HCT116 (cell line): Measurements from ENCODE around the gene ARCN1. TPM values are rescaled to one million over a fixed set of nuclear protein-coding genes. Genes with fewer than 3 reads are reported as not detected.
A peak's percentile ranks its signal among the peaks of the same experiment; 100 is the strongest.

Experiments used
- ATAC-seq: fragments of 200-7000 bp; cut with Tn5 transposase; 2 replicates; pipeline ENCODE4 v1.9.1; 2020; ENCODE audit warnings: mild to moderate bottlenecking, moderate library complexity
- BruUV-seq: library from RNA; stranded (reverse); fragments of 400-500 nt; replicated peaks from 2 replicates; lab custom pipeline; 2021; lab: Mats Ljungman, UMichigan
- CTCF ChIA-PET: fragments of 300-600 bp; sonication (Branson Sonifier 250); formaldehyde crosslinking; loops from one replicate; lab custom pipeline; 2021; ENCODE audit warnings: antibody characterized with exemption; lab: Charles Lee
- POLR2A ChIA-PET: fragments of 300-600, 350-600 bp; sonication (Branson Sonifier 250); formaldehyde crosslinking; loops from one replicate; lab custom pipeline; 2021; ENCODE audit warnings: antibody characterized with exemption; lab: Charles Lee
- RAD21 ChIA-PET, 2 experiments: fragments of 300-600 bp; sonication (Branson Sonifier 250); formaldehyde crosslinking; loops; one replicate each; lab custom pipeline; 2023; ENCODE audit warnings: low total read pairs in 2 of 2; ENCODE audit not compliant: uncharacterized antibody in 2 of 2, unreplicated experiment in 2 of 2, low non-redundant PET in 1 of 2; lab: Charles Lee
- DNase-seq: peaks from one replicate; pipeline ENCODE4 v3.0.0-alpha.2; 2010; ENCODE audit warnings: low read depth, low spot score
- H2AFZ ChIP-seq: fragments of 200-600 bp; shearing (Covaris generic), sonication (generic); 2 replicates; pipeline ENCODE4 v1.6.1; 2017; ENCODE audit warnings: low read depth, mixed run types, mixed read lengths, antibody characterized with exemption, low read length; ENCODE audit not compliant: poor library complexity, severe bottlenecking
- H3K27ac ChIP-seq: 2 replicates; pipeline ENCODE4 v1.5.1; 2012; ENCODE audit warnings: low read depth, low read length
- H3K27me3 ChIP-seq: fragments of 200-600 bp; sonication (generic); 2 replicates; pipeline ENCODE4 v1.6.1; 2016; ENCODE audit warnings: mixed run types, low read length, mixed read lengths; ENCODE audit not compliant: insufficient read depth
- H3K36me3 ChIP-seq, 2 experiments: fragments of 200-500 bp in 1 of 2; fragments of 200-600 bp in 1 of 2; sonication (Bioruptor generic) in 1 of 2; sonication (generic) in 1 of 2; 2 replicates each; pipeline versions ENCODE4 v1.5.1 to v1.6.1; 2014 to 2016; ENCODE audit warnings: low read length in 2 of 2, inconsistent platforms in 1 of 2, mixed read lengths in 1 of 2, mixed run types in 1 of 2; ENCODE audit not compliant: insufficient read depth in 2 of 2, control insufficient read depth in 1 of 2
- H3K4me1 ChIP-seq, 2 experiments: fragments of 200-600 bp in 1 of 2; sonication (generic) in 1 of 2; 2 replicates each; pipeline versions ENCODE4 v1.5.1 to v1.6.1; 2012 to 2017; ENCODE audit warnings: low read length in 2 of 2, inconsistent platforms in 1 of 2, mild to moderate bottlenecking in 1 of 2, mixed read lengths in 1 of 2, mixed run types in 1 of 2, moderate library complexity in 1 of 2; ENCODE audit not compliant: insufficient read depth in 2 of 2, control insufficient read depth in 1 of 2
- H3K4me2 ChIP-seq: fragments of 200-600 bp; sonication (generic); 2 replicates; pipeline ENCODE4 v1.6.1; 2017; ENCODE audit warnings: mixed run types, low read length, mixed read lengths
- H3K4me3 ChIP-seq, 2 experiments: fragments of 200-600 bp in 1 of 2; sonication (generic) in 1 of 2; replicated peaks in 1 of 2; 2 replicates each; pipeline ENCODE4 v1.5.1; 2011 to 2016; ENCODE audit warnings: low read length in 2 of 2, control low read depth in 1 of 2, low read depth in 1 of 2, mild to moderate bottlenecking in 1 of 2, mixed read lengths in 1 of 2, mixed run types in 1 of 2
- H3K79me2 ChIP-seq: fragments of 200-600 bp; sonication (generic); 2 replicates; pipeline ENCODE4 v1.6.1; 2017; ENCODE audit warnings: mild to moderate bottlenecking, mixed run types, low read length, moderate library complexity, mixed read lengths; ENCODE audit not compliant: insufficient read depth
- H3K9ac ChIP-seq: fragments of 200-600 bp; sonication (generic); 2 replicates; pipeline ENCODE4 v1.6.1; 2016; ENCODE audit warnings: low read length, mixed read lengths
- H3K9me2 ChIP-seq: fragments of 200-600 bp; sonication (generic), shearing (Covaris generic); 2 replicates; pipeline ENCODE4 v1.6.1; 2017; ENCODE audit warnings: mixed run types, mild to moderate bottlenecking, moderate library complexity; ENCODE audit not compliant: insufficient read depth
- H3K9me3 ChIP-seq, 2 experiments: fragments of 200-500 bp in 1 of 2; fragments of 200-600 bp in 1 of 2; sonication (Bioruptor generic) in 1 of 2; sonication (generic) in 1 of 2; 2 replicates each; pipeline ENCODE4 v1.6.1; 2014 to 2017; ENCODE audit warnings: low read length in 2 of 2, mixed read lengths in 2 of 2, inconsistent platforms in 1 of 2, low read depth in 1 of 2, mild to moderate bottlenecking in 1 of 2, mixed run types in 1 of 2, moderate library complexity in 1 of 2; ENCODE audit not compliant: control insufficient read depth in 1 of 2, insufficient read depth in 1 of 2
- H4K20me1 ChIP-seq: fragments of 200-600 bp; sonication (generic), shearing (Covaris generic); 2 replicates; pipeline ENCODE4 v1.6.1; 2017; ENCODE audit warnings: mixed run types, mild to moderate bottlenecking, moderate library complexity; ENCODE audit not compliant: insufficient read depth
- CBX3 ChIP-seq: IDR thresholded peaks from 2 replicates; pipeline ENCODE4 v1.6.1; 2012; ENCODE audit warnings: low read depth
- CEBPB ChIP-seq: IDR thresholded peaks from 2 replicates; pipeline ENCODE4 v1.6.1; 2012; ENCODE audit warnings: low read depth
- EGR1 ChIP-seq: IDR thresholded peaks from 2 replicates; pipeline ENCODE4 v1.6.1; 2012; ENCODE audit warnings: low read depth
- ELF1 ChIP-seq: IDR thresholded peaks from 2 replicates; pipeline ENCODE4 v1.6.1; 2012; ENCODE audit warnings: low read depth, borderline replicate concordance
- EZH2 ChIP-seq: fragments of 200-600 bp; sonication (generic); IDR thresholded peaks from 2 replicates; pipeline ENCODE4 v1.6.1; 2017; ENCODE audit warnings: antibody characterized with exemption, mixed run types
- EZH2phosphoT487 ChIP-seq: fragments of 200-600 bp; IDR thresholded peaks from 2 replicates; pipeline ENCODE4 v1.6.1; 2018; ENCODE audit warnings: antibody characterized with exemption, borderline replicate concordance
- FOSL1 ChIP-seq: IDR thresholded peaks from 2 replicates; pipeline ENCODE4 v1.6.1; 2012; ENCODE audit warnings: low read depth
- JUND ChIP-seq: IDR thresholded peaks from 2 replicates; pipeline ENCODE4 v1.6.1; 2012
- POLR2A ChIP-seq: IDR thresholded peaks from 2 replicates; pipeline ENCODE4 v1.7.0; 2011; ENCODE audit warnings: borderline replicate concordance; ENCODE audit not compliant: insufficient read depth, insufficient read length; ENCODE audit errors: extremely low read depth
- POLR2AphosphoS5 ChIP-seq: IDR thresholded peaks from 2 replicates; pipeline ENCODE4 v1.6.1; 2011; ENCODE audit warnings: mild to moderate bottlenecking, low read depth, low read length, moderate library complexity
- RAD21 ChIP-seq: IDR thresholded peaks from 2 replicates; pipeline ENCODE4 v1.6.1; 2012; ENCODE audit warnings: low read depth, mild to moderate bottlenecking
- SIN3A ChIP-seq: IDR thresholded peaks from 2 replicates; pipeline ENCODE4 v1.6.1; 2012; ENCODE audit warnings: low read depth
- SRF ChIP-seq: IDR thresholded peaks from 2 replicates; pipeline ENCODE4 v1.6.1; 2012; ENCODE audit warnings: low read depth
- YY1 ChIP-seq: IDR thresholded peaks from 2 replicates; pipeline ENCODE4 v1.6.1; 2011; ENCODE audit warnings: low read length, low read depth, moderate library complexity, mild to moderate bottlenecking; ENCODE audit not compliant: insufficient replicate concordance; ENCODE audit errors: extremely low read depth
- ZNF274 ChIP-seq: fragments of 200-500 bp; sonication (Bioruptor generic); IDR thresholded peaks from 2 replicates; pipeline ENCODE4 v1.6.1; 2014; ENCODE audit warnings: mild to moderate bottlenecking, low read depth, low read length, inconsistent platforms
- intact Hi-C: fragments of 100-400 bp; cut with micrococcal nuclease; formaldehyde crosslinking; loops from 2 replicates; pipeline ENCODE4 v1.10.0; 2022
- total RNA-seq: library from RNA; stranded (reverse); gene quantifications from one replicate; pipeline ENCODE4 v1.2.1, GENCODE V29; 2021; ENCODE audit not compliant: unreplicated experiment
- TF ChIP-seq, protein P1 (sequence below): IDR thresholded peaks from 2 replicates; pipeline ENCODE4 v1.6.1; 2011; ENCODE audit warnings: mild to moderate bottlenecking, low read length, moderate library complexity; ENCODE audit not compliant: insufficient replicate concordance; ENCODE audit errors: extremely low read depth

The ARCN1 gene
- total RNA-seq, 1 experiment from 2014 or later, result 147 TPM

DNA sequence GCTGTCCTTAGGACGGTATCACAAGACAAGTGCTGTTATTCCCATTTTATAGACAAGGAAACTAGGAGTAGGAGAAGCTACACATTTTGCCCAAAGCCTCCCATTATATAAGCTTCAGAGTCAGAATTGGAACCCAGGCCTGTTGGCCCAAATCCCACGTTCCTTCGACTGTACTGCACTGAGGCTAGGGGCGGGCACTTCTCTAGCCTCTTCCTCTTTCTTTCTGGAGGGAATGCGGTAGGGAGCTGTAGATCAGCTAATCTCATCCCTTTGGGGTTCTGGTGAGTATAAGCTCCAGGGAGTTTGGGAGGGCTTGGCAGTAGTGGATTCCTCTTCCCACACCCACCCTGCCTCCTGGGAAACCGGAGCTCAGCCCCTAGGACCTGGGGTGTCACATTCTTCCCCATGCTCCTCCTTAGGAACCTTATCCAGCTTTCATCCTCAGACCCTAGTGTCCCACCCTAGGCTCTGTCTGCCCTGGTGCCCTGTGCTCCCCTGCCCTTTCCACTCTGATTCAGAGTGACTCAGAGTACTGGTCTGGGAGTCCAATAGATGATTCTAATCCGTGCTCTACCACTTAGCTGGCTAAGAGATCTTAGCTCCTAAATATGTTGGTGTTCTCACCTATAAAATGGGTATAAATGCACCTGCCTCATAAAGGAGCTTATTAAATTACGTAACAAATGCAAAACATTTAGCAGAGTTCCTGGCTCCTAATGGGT lies 64.5 kb downstream of the ARCN1 start:
- Histone ChIP-seq H3K4me1 (peaks cover 9 to 42% of the 10 kb centered on the region in 2 experiments; a peak in 3 of 4 replicates), H3K9me3 (no peaks in the 10 kb centered on the region), H3K9me2 (no peaks in the 10 kb centered on the region), H3K36me3 (no peaks in the 10 kb centered on the region; a peak in 1 of 4 replicates), H3K27me3 (no peaks in the 10 kb centered on the region), H3K27ac (no peak overlapping the region), H3K4me3 (no peak overlapping the region), H4K20me1 (no peaks in the 10 kb centered on the region), H3K4me2 (no peak overlapping the region), H3K79me2 (no peaks in the 10 kb centered on the region), H2AFZ (no peak overlapping the region), H3K9ac (no peak overlapping the region)
- ChIA-PET POLR2A (interaction anchor here (3.8 kb wide), 1 partner anchor 15 kb away, joined by 33 read pairs; no protein-coding TSS in a partner anchor), RAD21 (interaction anchor here in 1 of 2 experiments (1.0 kb wide), 1 partner anchor 14 kb away, joined by 3 read pairs; no protein-coding TSS in a partner anchor), CTCF (interaction anchor here (2.1 to 2.7 kb wide), 2 partner anchors 28 to 42 kb away, joined by 5 to 10 read pairs; partner anchors contain the start of gene PHLDB1)
- intact Hi-C loops, result no loop called here
- no peak for ATAC-seq
- BruUV-seq, result no TSS peak
- TF ChIP-seq SIN3A (no peak), EZH2 (no peak), FOSL1 (0 out of 2 replicates have a peak, but pooled peaks have one; percentile 21), POLR2A (no peak), JUND (no peak), EGR1 (no peak)
- TF ChIP-seq, all 23 proteins: peak for 1
- DNase-seq, result no peak

DNA sequence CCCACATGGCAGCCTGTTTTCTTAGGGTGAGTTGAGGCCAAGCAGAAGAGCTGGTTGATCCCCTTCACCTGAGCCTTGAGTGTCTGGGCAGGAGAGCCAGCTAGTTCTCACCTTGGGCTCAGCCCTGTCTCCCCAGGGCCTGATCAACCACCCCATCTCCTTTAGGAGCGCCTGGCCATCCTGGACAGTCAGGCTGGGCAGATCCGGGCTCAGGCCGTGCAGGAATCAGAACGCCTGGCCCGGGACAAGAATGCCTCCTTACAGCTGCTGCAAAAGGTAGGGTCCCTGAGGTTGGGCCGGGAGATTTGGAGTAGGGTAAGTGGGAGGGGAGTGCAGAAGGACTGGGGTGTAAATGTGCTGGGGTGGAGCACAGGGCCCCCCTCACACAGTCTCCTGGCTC lies 66.5 kb downstream of the ARCN1 start:
- ChIA-PET RAD21 (no interaction called here), CTCF (no interaction called here), POLR2A (no interaction called here)
- Histone ChIP-seq H3K9me3 (no peaks in the 10 kb centered on the region), H3K27me3 (no peaks in the 10 kb centered on the region), H3K4me2 (no peak overlapping the region), H2AFZ (no peak overlapping the region), H3K9me2 (no peaks in the 10 kb centered on the region), H4K20me1 (no peaks in the 10 kb centered on the region), H3K9ac (no peak overlapping the region), H3K27ac (no peak overlapping the region), H3K36me3 (no peaks in the 10 kb centered on the region; a peak in 1 of 4 replicates), H3K79me2 (no peaks in the 10 kb centered on the region), H3K4me3 (no peak overlapping the region), H3K4me1 (peaks cover 9 to 33% of the 10 kb centered on the region in 2 experiments; a peak in 3 of 4 replicates)
- TF ChIP-seq SRF (no peak), POLR2AphosphoS5 (no peak), CEBPB (no peak), EGR1 (no peak), RAD21 (no peak), CBX3 (no peak), ZNF274 (no peak), EZH2phosphoT487 (no peak), JUND (no peak), POLR2A (no peak), ELF1 (no peak), FOSL1 (no peak), YY1 (no peak)
- TF ChIP-seq, protein P1, sequence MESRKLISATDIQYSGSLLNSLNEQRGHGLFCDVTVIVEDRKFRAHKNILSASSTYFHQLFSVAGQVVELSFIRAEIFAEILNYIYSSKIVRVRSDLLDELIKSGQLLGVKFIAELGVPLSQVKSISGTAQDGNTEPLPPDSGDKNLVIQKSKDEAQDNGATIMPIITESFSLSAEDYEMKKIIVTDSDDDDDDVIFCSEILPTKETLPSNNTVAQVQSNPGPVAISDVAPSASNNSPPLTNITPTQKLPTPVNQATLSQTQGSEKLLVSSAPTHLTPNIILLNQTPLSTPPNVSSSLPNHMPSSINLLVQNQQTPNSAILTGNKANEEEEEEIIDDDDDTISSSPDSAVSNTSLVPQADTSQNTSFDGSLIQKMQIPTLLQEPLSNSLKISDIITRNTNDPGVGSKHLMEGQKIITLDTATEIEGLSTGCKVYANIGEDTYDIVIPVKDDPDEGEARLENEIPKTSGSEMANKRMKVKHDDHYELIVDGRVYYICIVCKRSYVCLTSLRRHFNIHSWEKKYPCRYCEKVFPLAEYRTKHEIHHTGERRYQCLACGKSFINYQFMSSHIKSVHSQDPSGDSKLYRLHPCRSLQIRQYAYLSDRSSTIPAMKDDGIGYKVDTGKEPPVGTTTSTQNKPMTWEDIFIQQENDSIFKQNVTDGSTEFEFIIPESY, result no peak
- no TSS peak for BruUV-seq
- ATAC-seq, result no peak
- no peak for DNase-seq
- intact Hi-C loops, result no loop called here
